NCI-H2081 treated with DMSO at 0.1 percent for 48 hours (cell line): Measurements from ENCODE around the gene CGB5.
"Not testable (repeated sequence)": the region's sequence is repeated elsewhere in the genome, so short reads cannot be mapped to it uniquely, and the experiment has no call there.

ENCODE experiments used
- DNase-seq: peaks from one replicate; lab custom pipeline; 2025; lab: John Stamatoyannopoulos, UW

CGB5 gene

GRCh38 chr19:49043548-49043947, at the start of gene CGB5:
Gene CGB5, plus strand, starts transcription at chr19:49043848. Its CDS starts 362 bp downstream, at chr19:49044210.
- DNase-seq = not testable (repeated sequence)

- DNase-seq = no peak
Observed at GRCh38 chr19:48994035-48994386, 49.6 kb upstream of the CGB5 start.

GRCh38 chr19:48997972-48998371, 45.7 kb upstream of the CGB5 start:
- DNase-seq = no peak

- DNase-seq = no peak
Observed at GRCh38 chr19:48999481-49000325, 43.9 kb upstream of the CGB5 start.

GRCh38 chr19:49004133-49004532, 39.5 kb upstream of the CGB5 start:
- no peak for DNase-seq

GRCh38 chr19:49004964-49005614, 38.6 kb upstream of the CGB5 start:
- no peak for DNase-seq

- no peak for DNase-seq
Observed at GRCh38 chr19:49006905-49007304, 36.7 kb upstream of the CGB5 start.

- DNase-seq = no peak
Observed at GRCh38 chr19:49009828-49010227, 33.8 kb upstream of the CGB5 start.

GRCh38 chr19:49010453-49010852, 33.2 kb upstream of the CGB5 start:
- no peak for DNase-seq

- no peak for DNase-seq
Observed at GRCh38 chr19:49011194-49011593, 32.5 kb upstream of the CGB5 start.

GRCh38 chr19:49014123-49014869, 29.4 kb upstream of the CGB5 start:
- DNase-seq = no peak

- no peak for DNase-seq
Observed at GRCh38 chr19:49014870-49015255, 28.8 kb upstream of the CGB5 start.

- DNase-seq = no peak
Observed at GRCh38 chr19:49016067-49016839, 27.4 kb upstream of the CGB5 start.

- DNase-seq = no peak
Observed at GRCh38 chr19:49017041-49017665, 26.5 kb upstream of the CGB5 start, which contains the start of gene LHB. Gene LHB, minus strand, starts transcription at chr19:49017091. Its CDS starts 10 bp downstream, at chr19:49017081.

- DNase-seq = no peak
Observed at GRCh38 chr19:49017666-49018351, 25.8 kb upstream of the CGB5 start.

- not testable (repeated sequence) for DNase-seq
Observed at GRCh38 chr19:49018388-49019241, 25.0 kb upstream of the CGB5 start.

GRCh38 chr19:49019242-49019932, 24.3 kb upstream of the CGB5 start:
- no peak for DNase-seq

GRCh38 chr19:49020342-49020741, 23.3 kb upstream of the CGB5 start:
- DNase-seq = no peak
